Measurements from ENCODE around the gene MAGI1.
A peak's percentile ranks its signal among the peaks of the same experiment; 100 is the strongest.

The MAGI1 gene

GRCh38 chr3:65413891-65414290 is 624.8 kb downstream of the MAGI1 start:
- no peak for DNase-seq (ENCODE audit: extremely low spot score)
- TF ChIP-seq CTBP1 (IDR thresholded peaks at IDR 0.05; ENCODE audit: borderline replicate concordance) (no peak), ZNF384 (IDR thresholded peaks at IDR 0.05) (no peak), BHLHE40 (IDR thresholded peaks at IDR 0.05; ENCODE audit: borderline replicate concordance) (no peak), L3MBTL2 (conservative IDR thresholded peaks at IDR 0.05) (no peak), FOXA1 (IDR thresholded peaks at IDR 0.05) (no peak), LEF1 (IDR thresholded peaks at IDR 0.05; ENCODE audit: borderline replicate concordance) (no peak), FOXM1 (IDR thresholded peaks at IDR 0.05; ENCODE audit: borderline replicate concordance) (no peak), ELF4 (IDR thresholded peaks at IDR 0.05) (no peak), FOXK2 (IDR thresholded peaks at IDR 0.05) (no peak), HDGF (IDR thresholded peaks at IDR 0.05; ENCODE audit: borderline replicate concordance) (no peak), NFRKB (IDR thresholded peaks at IDR 0.05) (no peak), TARDBP (IDR thresholded peaks at IDR 0.05) (no peak), SUZ12 (IDR thresholded peaks at IDR 0.05) (no peak), PKNOX1 (IDR thresholded peaks at IDR 0.05) (no peak), SP1 (IDR thresholded peaks at IDR 0.05) (no peak), ARNT (IDR thresholded peaks at IDR 0.05) (no peak)
- CTCF ChIA-PET = interaction anchor here (0.6 kb wide), 1 partner anchor 25 kb away, joined by 3 read pairs; no protein-coding TSS in a partner anchor
- POLR2A ChIA-PET = no interaction called here

DNA sequence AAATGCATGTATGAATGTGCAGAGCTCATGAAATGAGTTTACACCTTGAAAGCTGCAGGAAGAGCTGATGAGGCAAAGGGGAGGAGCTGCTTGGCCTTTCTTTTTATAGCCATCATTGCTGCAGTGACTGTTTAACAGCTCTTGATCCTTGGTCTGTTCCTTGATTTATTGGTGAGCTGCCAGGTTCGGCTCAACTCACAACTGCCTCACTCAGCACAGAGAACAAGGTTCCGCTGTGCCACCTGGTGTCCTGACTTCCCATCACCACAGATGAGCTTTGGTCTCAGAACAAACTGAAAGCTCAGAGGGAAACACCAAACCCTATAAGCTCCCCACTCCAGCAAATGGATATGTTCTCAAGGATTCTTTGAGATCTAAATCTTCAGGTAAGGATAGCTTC is 626.1 kb downstream of the MAGI1 start:
- ChIA-PET POLR2A (no interaction called here), CTCF (interaction anchor here (0.8 to 1.0 kb wide), 2 partner anchors 879 to 1060 kb away, joined by 3 read pairs; no protein-coding TSS in a partner anchor)
- DNase-seq (ENCODE audit: extremely low spot score) = peak; percentile 14
- TF ChIP-seq SP1 (IDR thresholded peaks at IDR 0.05) = no peak
- TF ChIP-seq PKNOX1 (IDR thresholded peaks at IDR 0.05) = peak; percentile 86
- TF ChIP-seq ARNT (IDR thresholded peaks at IDR 0.05) = no peak
- no peak for TF ChIP-seq CTBP1 (IDR thresholded peaks at IDR 0.05; ENCODE audit: borderline replicate concordance)
- no peak for TF ChIP-seq L3MBTL2 (conservative IDR thresholded peaks at IDR 0.05)
- no peak for TF ChIP-seq ZNF384 (IDR thresholded peaks at IDR 0.05)
- TF ChIP-seq LEF1 (IDR thresholded peaks at IDR 0.05; ENCODE audit: borderline replicate concordance) = no peak

DNA sequence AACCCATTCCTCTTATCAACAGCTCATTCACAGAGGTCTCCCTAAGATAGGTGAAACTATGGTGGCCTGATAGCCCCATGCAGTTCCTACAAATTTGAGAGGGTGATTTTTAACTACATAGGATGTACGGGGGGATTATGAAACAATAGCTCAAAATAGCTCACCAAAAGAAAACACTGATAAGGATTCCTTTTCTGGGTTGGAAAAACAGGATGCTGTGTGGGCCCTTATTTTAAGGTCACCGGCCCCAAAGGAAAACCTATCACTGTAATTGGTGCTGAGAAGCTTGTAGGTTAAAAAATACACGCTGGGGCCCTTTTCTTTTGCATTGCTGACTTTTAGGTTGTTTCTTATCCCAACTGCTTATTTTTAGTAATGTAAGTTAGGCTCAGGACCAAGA is 627.4 kb downstream of the MAGI1 start:
- ChIA-PET CTCF (no interaction called here), POLR2A (no interaction called here)
- no peak for DNase-seq (ENCODE audit: extremely low spot score)
- TF ChIP-seq ELF4 (IDR thresholded peaks at IDR 0.05) = no peak
- no peak for TF ChIP-seq FOXM1 (IDR thresholded peaks at IDR 0.05; ENCODE audit: borderline replicate concordance)
- no peak for TF ChIP-seq HDGF (IDR thresholded peaks at IDR 0.05; ENCODE audit: borderline replicate concordance)
- no peak for TF ChIP-seq PKNOX1 (IDR thresholded peaks at IDR 0.05)
- TF ChIP-seq L3MBTL2 (conservative IDR thresholded peaks at IDR 0.05) = no peak
- no peak for TF ChIP-seq ZNF384 (IDR thresholded peaks at IDR 0.05)
- no peak for TF ChIP-seq FOXA1 (IDR thresholded peaks at IDR 0.05)
- no peak for TF ChIP-seq BHLHE40 (IDR thresholded peaks at IDR 0.05; ENCODE audit: borderline replicate concordance)
- TF ChIP-seq TARDBP (IDR thresholded peaks at IDR 0.05) = no peak
- no peak for TF ChIP-seq CTBP1 (IDR thresholded peaks at IDR 0.05; ENCODE audit: borderline replicate concordance)
- TF ChIP-seq NFRKB (IDR thresholded peaks at IDR 0.05) = no peak
- no peak for TF ChIP-seq SUZ12 (IDR thresholded peaks at IDR 0.05)
- TF ChIP-seq FOXK2 (IDR thresholded peaks at IDR 0.05) = no peak
- TF ChIP-seq LEF1 (IDR thresholded peaks at IDR 0.05; ENCODE audit: borderline replicate concordance) = no peak
- TF ChIP-seq ARNT (IDR thresholded peaks at IDR 0.05) = no peak
- no peak for TF ChIP-seq SP1 (IDR thresholded peaks at IDR 0.05)

- no peak for DNase-seq (ENCODE audit: extremely low spot score)
- CTCF ChIA-PET = no interaction called here
- TF ChIP-seq FOXA1 (IDR thresholded peaks at IDR 0.05) (no peak), TARDBP (IDR thresholded peaks at IDR 0.05) (no peak), ELF4 (IDR thresholded peaks at IDR 0.05) (no peak), FOXM1 (IDR thresholded peaks at IDR 0.05; ENCODE audit: borderline replicate concordance) (no peak), SUZ12 (IDR thresholded peaks at IDR 0.05) (no peak), ARNT (IDR thresholded peaks at IDR 0.05) (no peak), SP1 (IDR thresholded peaks at IDR 0.05) (no peak), ZNF384 (IDR thresholded peaks at IDR 0.05) (no peak), FOXK2 (IDR thresholded peaks at IDR 0.05) (no peak), LEF1 (IDR thresholded peaks at IDR 0.05; ENCODE audit: borderline replicate concordance) (no peak), L3MBTL2 (conservative IDR thresholded peaks at IDR 0.05) (no peak), HDGF (IDR thresholded peaks at IDR 0.05; ENCODE audit: borderline replicate concordance) (no peak), PKNOX1 (IDR thresholded peaks at IDR 0.05) (no peak), NFRKB (IDR thresholded peaks at IDR 0.05) (no peak), CTBP1 (IDR thresholded peaks at IDR 0.05; ENCODE audit: borderline replicate concordance) (no peak), BHLHE40 (IDR thresholded peaks at IDR 0.05; ENCODE audit: borderline replicate concordance) (no peak)
- POLR2A ChIA-PET = no interaction called here
Observed at GRCh38 chr3:65409176-65409569, 629.5 kb downstream of the MAGI1 start.

- TF ChIP-seq BHLHE40 (IDR thresholded peaks at IDR 0.05; ENCODE audit: borderline replicate concordance) (no peak), ZNF384 (IDR thresholded peaks at IDR 0.05) (no peak), NFRKB (IDR thresholded peaks at IDR 0.05) (no peak), SUZ12 (IDR thresholded peaks at IDR 0.05) (no peak), TARDBP (IDR thresholded peaks at IDR 0.05) (no peak), FOXK2 (IDR thresholded peaks at IDR 0.05) (no peak), SP1 (IDR thresholded peaks at IDR 0.05) (no peak), FOXA1 (IDR thresholded peaks at IDR 0.05) (no peak), CTBP1 (IDR thresholded peaks at IDR 0.05; ENCODE audit: borderline replicate concordance) (no peak), HDGF (IDR thresholded peaks at IDR 0.05; ENCODE audit: borderline replicate concordance) (no peak), PKNOX1 (IDR thresholded peaks at IDR 0.05) (no peak), FOXM1 (IDR thresholded peaks at IDR 0.05; ENCODE audit: borderline replicate concordance) (no peak)
- ChIA-PET POLR2A (no interaction called here), CTCF (no interaction called here)
- DNase-seq (ENCODE audit: extremely low spot score) = no peak
Observed at GRCh38 chr3:65408531-65409175, 630.1 kb downstream of the MAGI1 start.

All from HEK293T (cell line).